Sciatic nerve (tissue), 2 donors: ENCODE data around the gene LRRC41. TPM values are rescaled to one million over a fixed set of nuclear protein-coding genes. Genes with fewer than 3 reads are reported as not detected.
"Not testable (repeated sequence)": the region's sequence is repeated elsewhere in the genome, so short reads cannot be mapped to it uniquely, and the experiment has no call there.

Experiments
- ATAC-seq: fragments of 200-7000 bp; cut with Tn5 transposase; one replicate; pipeline ENCODE4 v1.9.1; 2020; ENCODE audit warnings: mild to moderate bottlenecking, moderate library complexity
- DNase-seq: peaks from one replicate; pipeline ENCODE4 v3.0.0-alpha.2; 2020; ENCODE audit warnings: low spot score
- intact Hi-C: fragments of 100-400 bp; cut with DNase I; formaldehyde crosslinking; loops from one replicate; pipeline ENCODE4 v1.14.2; 2022
- total RNA-seq: library from RNA; stranded (reverse); fragmentation: NEBNext Ultra II Directional; extraction: Animal tissue kit (Norgen Biotek cat#: 25700); gene quantifications from one replicate; pipeline ENCODE4 v1.2.1, GENCODE V29; 2021
- donor health status: DM: no; HTN: no; CAD: no.
- donor health status: DM: no; HTN: no; CAD: no.

The LRRC41 gene
- total RNA-seq: 47.7 TPM

GRCh38 chr1:46303038-46303871 lies at the start of gene LRRC41, which contains the start of gene UQCRH:
TSS of gene LRRC41 (minus strand) at chr1:46303616. CDS start at chr1:46303322, 294 bp downstream.
TSS of gene UQCRH (plus strand) at chr1:46303698. CDS start at chr1:46303767, 69 bp downstream.
- intact Hi-C loops: no loop called here

GRCh38 chr1:46352363-46352762 lies 48.9 kb upstream of the LRRC41 start:
- no peak for DNase-seq
- ATAC-seq: no peak
- intact Hi-C loops: no loop called here

More at GRCh38 chr1:46303038-46303871, at the start of gene LRRC41, which contains the start of gene UQCRH:
- peak; percentile 94 for DNase-seq
- peak; percentile 97 for ATAC-seq

GRCh38 chr1:46345281-46345680 lies 41.9 kb upstream of the LRRC41 start:
- intact Hi-C loops: no loop called here
- ATAC-seq: no peak
- no peak for DNase-seq

GRCh38 chr1:46344481-46344880 lies 41.1 kb upstream of the LRRC41 start:
- intact Hi-C loops: no loop called here
- ATAC-seq (no peak), DNase-seq (no peak)

- intact Hi-C loops: no loop called here
- ATAC-seq (no peak), DNase-seq (no peak)
Measured at GRCh38 chr1:46343705-46344104, 40.3 kb upstream of the LRRC41 start.

- ATAC-seq: no peak
- DNase-seq: no peak
- intact Hi-C loops: no loop called here
Measured at GRCh38 chr1:46343351-46343695, 39.9 kb upstream of the LRRC41 start.

GRCh38 chr1:46342677-46343350 lies 39.4 kb upstream of the LRRC41 start:
- ATAC-seq: no peak
- intact Hi-C loops: no loop called here

GRCh38 chr1:46342084-46342656 lies 38.8 kb upstream of the LRRC41 start:
- DNase-seq: no peak
- ATAC-seq: no peak
- intact Hi-C loops: no loop called here

More at GRCh38 chr1:46342677-46343350, 39.4 kb upstream of the LRRC41 start:
- DNase-seq: no peak

- no peak for ATAC-seq
- intact Hi-C loops: no loop called here
- DNase-seq: no peak
Measured at GRCh38 chr1:46341222-46342083, 38.0 kb upstream of the LRRC41 start.

- intact Hi-C loops: no loop called here
- DNase-seq: peak; percentile 94
- ATAC-seq: peak; percentile 96
Measured at GRCh38 chr1:46340404-46341221, 37.2 kb upstream of the LRRC41 start, which contains the start of gene NSUN4. TSS of gene NSUN4 (plus strand) at chr1:46340807. CDS start at chr1:46340827, 20 bp downstream.

- intact Hi-C loops, DNase-seq, ATAC-seq: not testable (repeated sequence)
Measured at GRCh38 chr1:46337409-46337808, 34.0 kb upstream of the LRRC41 start.

- ATAC-seq (no peak), DNase-seq (no peak)
- intact Hi-C loops: no loop called here
Measured at GRCh38 chr1:46335081-46335480, 31.7 kb upstream of the LRRC41 start.

- DNase-seq (no peak), ATAC-seq (no peak)
- intact Hi-C loops: no loop called here
Measured at GRCh38 chr1:46334030-46334384, 30.6 kb upstream of the LRRC41 start.

- no peak for ATAC-seq
- DNase-seq: no peak
- intact Hi-C loops: no loop called here
Measured at GRCh38 chr1:46333300-46334029, 30.0 kb upstream of the LRRC41 start.

- DNase-seq, intact Hi-C loops, ATAC-seq: not testable (repeated sequence)
Measured at GRCh38 chr1:46331786-46332540, 28.5 kb upstream of the LRRC41 start.

- ATAC-seq, intact Hi-C loops, DNase-seq: not testable (repeated sequence)
Measured at GRCh38 chr1:46330381-46330780, 27.0 kb upstream of the LRRC41 start.

GRCh38 chr1:46329807-46330206 lies 26.4 kb upstream of the LRRC41 start:
- DNase-seq, ATAC-seq, intact Hi-C loops: not testable (repeated sequence)
